CD14-positive monocyte (primary cell): ENCODE measurements around the gene NUP93. TPM values are rescaled to one million over a fixed set of nuclear protein-coding genes. Genes with fewer than 3 reads are reported as not detected.
"Not testable (repeated sequence)": the region's sequence is repeated elsewhere in the genome, so short reads cannot be mapped to it uniquely, and the experiment has no call there.

Source experiments
- DNase-seq, 3 donors: peaks; one replicate each; pipeline ENCODE4 v3.0.0-alpha.2; 2011 to 2022
- H2AFZ ChIP-seq: 2 replicates; pipeline ENCODE4 v1.6.0; 2012; ENCODE audit warnings: mild to moderate bottlenecking, low read depth, low read length, inconsistent platforms; ENCODE audit not compliant: insufficient read depth, poor library complexity, severe bottlenecking
- H3K27ac ChIP-seq, 2 donors: 1 replicate in 1 of 2; 2 replicates in 1 of 2; pipeline ENCODE4 v1.5.1; 2012 to 2013; ENCODE audit warnings: low read length in 2 of 2, control low read depth in 1 of 2, inconsistent platforms in 1 of 2, low read depth in 1 of 2, mild to moderate bottlenecking in 1 of 2
- H3K27me3 ChIP-seq, 2 donors: one replicate each; pipeline versions ENCODE4 v1.6.0 to v1.6.1; 2011 to 2013; ENCODE audit warnings: low read length in 2 of 2; ENCODE audit not compliant: control insufficient read depth in 2 of 2, insufficient read depth in 2 of 2
- H3K36me3 ChIP-seq, 2 donors: replicated peaks in 1 of 2; 1 replicate in 1 of 2; 2 replicates in 1 of 2; pipeline versions ENCODE4 v1.5.1 to v1.6.1; 2012 to 2013; ENCODE audit warnings: low read length in 2 of 2, control low read depth in 1 of 2, inconsistent platforms in 1 of 2, mild to moderate bottlenecking in 1 of 2; ENCODE audit not compliant: insufficient read depth in 2 of 2, control insufficient read depth in 1 of 2
- H3K4me1 ChIP-seq, 2 donors: 1 replicate in 1 of 2; 2 replicates in 1 of 2; pipeline versions ENCODE4 v1.5.1 to v1.6.1; 2012 to 2013; ENCODE audit warnings: low read length in 2 of 2, control low read depth in 1 of 2, inconsistent platforms in 1 of 2, mild to moderate bottlenecking in 1 of 2, moderate library complexity in 1 of 2; ENCODE audit not compliant: insufficient read depth in 2 of 2, control insufficient read depth in 1 of 2
- H3K4me2 ChIP-seq: replicated peaks from 2 replicates; pipeline ENCODE3; 2012; ENCODE audit warnings: low read length, moderate library complexity, mild to moderate bottlenecking; ENCODE audit not compliant: poor library complexity, severe bottlenecking; ENCODE audit errors: extremely low read depth
- H3K4me3 ChIP-seq, 3 experiments: fragments of 200-600 bp in 1 of 3; sonication (generic) in 1 of 3; replicated peaks in 1 of 3; 1 replicate in 2 of 3; 2 replicates in 1 of 3; pipeline ENCODE4 v1.5.1; 2011 to 2013; ENCODE audit warnings: low read length in 3 of 3, mild to moderate bottlenecking in 3 of 3, control low read depth in 2 of 3, low read depth in 2 of 3, inconsistent platforms in 1 of 3, moderate library complexity in 1 of 3
- H3K79me2 ChIP-seq: 2 replicates; pipeline ENCODE4 v1.6.0; 2012; ENCODE audit warnings: mild to moderate bottlenecking, control low read depth, inconsistent platforms, low read length, moderate library complexity; ENCODE audit not compliant: insufficient read depth
- H3K9ac ChIP-seq: 2 replicates; pipeline ENCODE4 v1.6.0; 2017; ENCODE audit warnings: low read length, mild to moderate bottlenecking; ENCODE audit not compliant: insufficient read depth, poor library complexity, severe bottlenecking
- H3K9me3 ChIP-seq, 2 donors: replicated peaks in 1 of 2; 1 replicate in 1 of 2; 2 replicates in 1 of 2; pipeline versions ENCODE4 v1.5.1 to v1.6.1; 2012 to 2013; ENCODE audit warnings: low read length in 2 of 2, control low read depth in 1 of 2; ENCODE audit not compliant: control insufficient read depth in 1 of 2, insufficient read depth in 1 of 2
- H4K20me1 ChIP-seq: 2 replicates; pipeline ENCODE4 v1.6.0; 2012; ENCODE audit warnings: mild to moderate bottlenecking, low read length, control low read depth, moderate library complexity; ENCODE audit not compliant: insufficient read depth
- H3K27ac Mint-ChIP-seq, 7 donors: one replicate each; pipeline ENCODE4 v1.8.0; 2020; ENCODE audit warnings: mild to moderate bottlenecking in 7 of 7, mixed read lengths in 7 of 7, moderate library complexity in 6 of 7, inconsistent platforms in 2 of 7
- H3K27me3 Mint-ChIP-seq, 3 donors: one replicate each; pipeline ENCODE4 v1.8.0; 2021 to 2022; ENCODE audit warnings: low read depth in 3 of 3, mild to moderate bottlenecking in 3 of 3, mixed read lengths in 3 of 3, moderate library complexity in 3 of 3, inconsistent platforms in 1 of 3
- H3K36me3 Mint-ChIP-seq, 2 donors: one replicate each; pipeline ENCODE4 v1.8.0; 2020; ENCODE audit warnings: mixed read lengths in 2 of 2, inconsistent platforms in 1 of 2, mild to moderate bottlenecking in 1 of 2
- H3K4me1 Mint-ChIP-seq: one replicate; pipeline ENCODE4 v1.8.0; 2020; ENCODE audit warnings: mild to moderate bottlenecking, mixed read lengths
- H3K4me3 Mint-ChIP-seq, 2 donors: one replicate each; pipeline ENCODE4 v1.8.0; 2020; ENCODE audit warnings: mild to moderate bottlenecking in 2 of 2, mixed read lengths in 2 of 2, moderate library complexity in 1 of 2
- H3K9me3 Mint-ChIP-seq, 7 donors: one replicate each; pipeline ENCODE4 v1.8.0; 2020 to 2022; ENCODE audit warnings: mixed read lengths in 7 of 7, mild to moderate bottlenecking in 6 of 7, moderate library complexity in 6 of 7, inconsistent platforms in 2 of 7
- WGBS: methylation state at CpG from one replicate; pipeline ENCODE4 v1.1.5; 2013; ENCODE audit warnings: missing lambda C conversion rate; ENCODE audit not compliant: insufficient coverage; 5-methylcytosine and 5-hydroxymethylcytosine counted together
- intact Hi-C, 2 donors: fragments of 100-400 bp; cut with micrococcal nuclease; formaldehyde crosslinking; loops; one replicate each; pipeline versions ENCODE4 v1.15.0 to v1.15.1; 2023
- polyA plus RNA-seq, 3 donors: library from polyadenylated mRNA; depleted of rRNA in 1 of 3; unstranded in 2 of 3; stranded (reverse) in 1 of 3; fragments of 300-500 nt in 2 of 3; fragments of >200 nt in 1 of 3; fragmentation: Illumina TruSeq in 2 of 3; gene quantifications; 1 replicate in 2 of 3; 2 replicates in 1 of 3; pipeline ENCODE4 v1.2.3, GENCODE V29; 2012 to 2021
- TF ChIP-seq, protein P1 (sequence below): fragments of 200-600 bp; IDR thresholded peaks from one replicate; pipeline ENCODE4 v1.8.0; 2022; ENCODE audit warnings: antibody characterized with exemption, mild to moderate bottlenecking

The NUP93 gene
- polyA plus RNA-seq, 3 donors: 46.6 to 77.7 (median 59.4) TPM

DNA sequence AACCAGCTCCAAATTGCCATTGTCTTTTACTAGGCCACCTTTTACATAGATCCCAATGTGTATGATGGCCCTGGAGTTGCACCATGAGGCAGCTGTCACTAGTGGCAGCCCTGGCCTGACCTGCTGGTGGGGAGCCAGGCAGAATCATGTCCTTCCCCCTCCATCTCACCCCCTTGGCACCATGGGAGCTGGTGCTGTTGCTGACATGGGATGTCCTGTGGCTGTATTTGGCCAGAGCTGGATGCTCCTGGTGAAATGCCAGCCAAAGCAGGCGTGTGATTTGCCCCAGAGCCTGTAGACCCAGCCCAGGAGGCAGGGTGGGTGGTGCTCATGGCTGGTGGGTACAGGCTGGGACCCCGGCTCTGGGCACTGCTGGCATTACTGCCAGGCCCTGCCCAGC is 153.7 kb downstream of the NUP93 start:
- H3K36me3 Mint-ChIP-seq: no peaks in the 10 kb centered on the region
- TF ChIP-seq, protein P1, sequence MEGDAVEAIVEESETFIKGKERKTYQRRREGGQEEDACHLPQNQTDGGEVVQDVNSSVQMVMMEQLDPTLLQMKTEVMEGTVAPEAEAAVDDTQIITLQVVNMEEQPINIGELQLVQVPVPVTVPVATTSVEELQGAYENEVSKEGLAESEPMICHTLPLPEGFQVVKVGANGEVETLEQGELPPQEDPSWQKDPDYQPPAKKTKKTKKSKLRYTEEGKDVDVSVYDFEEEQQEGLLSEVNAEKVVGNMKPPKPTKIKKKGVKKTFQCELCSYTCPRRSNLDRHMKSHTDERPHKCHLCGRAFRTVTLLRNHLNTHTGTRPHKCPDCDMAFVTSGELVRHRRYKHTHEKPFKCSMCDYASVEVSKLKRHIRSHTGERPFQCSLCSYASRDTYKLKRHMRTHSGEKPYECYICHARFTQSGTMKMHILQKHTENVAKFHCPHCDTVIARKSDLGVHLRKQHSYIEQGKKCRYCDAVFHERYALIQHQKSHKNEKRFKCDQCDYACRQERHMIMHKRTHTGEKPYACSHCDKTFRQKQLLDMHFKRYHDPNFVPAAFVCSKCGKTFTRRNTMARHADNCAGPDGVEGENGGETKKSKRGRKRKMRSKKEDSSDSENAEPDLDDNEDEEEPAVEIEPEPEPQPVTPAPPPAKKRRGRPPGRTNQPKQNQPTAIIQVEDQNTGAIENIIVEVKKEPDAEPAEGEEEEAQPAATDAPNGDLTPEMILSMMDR: no peak
- H3K9me3 Mint-ChIP-seq: no peaks in the 10 kb centered on the region
- DNase-seq: no peak
- H3K9ac ChIP-seq: no peak overlapping the region
- peaks cover 4 to 12% (median 7%) of the 10 kb centered on the region in 3 donors for H3K27me3 Mint-ChIP-seq
- no peak overlapping the region for H3K4me2 ChIP-seq
- H2AFZ ChIP-seq: no peak overlapping the region
- no peak overlapping the region for H3K4me3 ChIP-seq
- no peaks in the 10 kb centered on the region for H3K27me3 ChIP-seq
- H3K36me3 ChIP-seq: no peaks in the 10 kb centered on the region
- WGBS: 80% methylated on average over 2 of the region's 2 CpGs
- no peak overlapping the region for H3K4me3 Mint-ChIP-seq
- H3K4me1 ChIP-seq: peaks cover under 1 to 2% of the 10 kb centered on the region in 2 donors
- H3K9me3 ChIP-seq: no peaks in the 10 kb centered on the region
- no peaks in the 10 kb centered on the region for H3K79me2 ChIP-seq
- H3K4me1 Mint-ChIP-seq: peaks cover 3% of the 10 kb centered on the region
- H3K27ac ChIP-seq: no peak overlapping the region
- no peaks in the 10 kb centered on the region for H4K20me1 ChIP-seq
- peak overlapping the region in 1 of 7 donors; percentile 50 for H3K27ac Mint-ChIP-seq
- intact Hi-C loops: no loop called here

GRCh38 chr16:56884026-56884582 is 154.2 kb downstream of the NUP93 start:
- no peaks in the 10 kb centered on the region for H3K79me2 ChIP-seq
- Mint-ChIP-seq H3K36me3 (no peaks in the 10 kb centered on the region), H3K27ac (peak overlapping the region in 1 of 7 donors; percentile 41), H3K4me3 (no peak overlapping the region), H3K27me3 (peaks cover 4 to 12% (median 7%) of the 10 kb centered on the region in 3 donors), H3K4me1 (peaks cover 8% of the 10 kb centered on the region), H3K9me3 (no peaks in the 10 kb centered on the region)
- no peak overlapping the region for H3K4me3 ChIP-seq
- 99% methylated on average over 8 of the region's 14 CpGs for WGBS
- TF ChIP-seq, protein P1: no peak
- no peak for DNase-seq
- no peaks in the 10 kb centered on the region for H3K9me3 ChIP-seq
- no peaks in the 10 kb centered on the region for H4K20me1 ChIP-seq
- H2AFZ ChIP-seq: no peak overlapping the region
- no peak overlapping the region for H3K9ac ChIP-seq
- peaks cover 5 to 7% of the 10 kb centered on the region in 2 donors for H3K4me1 ChIP-seq
- no peak overlapping the region for H3K27ac ChIP-seq
- no peaks in the 10 kb centered on the region for H3K27me3 ChIP-seq
- no peak overlapping the region for H3K4me2 ChIP-seq
- H3K36me3 ChIP-seq: no peaks in the 10 kb centered on the region
- intact Hi-C loops: no loop called here

DNA sequence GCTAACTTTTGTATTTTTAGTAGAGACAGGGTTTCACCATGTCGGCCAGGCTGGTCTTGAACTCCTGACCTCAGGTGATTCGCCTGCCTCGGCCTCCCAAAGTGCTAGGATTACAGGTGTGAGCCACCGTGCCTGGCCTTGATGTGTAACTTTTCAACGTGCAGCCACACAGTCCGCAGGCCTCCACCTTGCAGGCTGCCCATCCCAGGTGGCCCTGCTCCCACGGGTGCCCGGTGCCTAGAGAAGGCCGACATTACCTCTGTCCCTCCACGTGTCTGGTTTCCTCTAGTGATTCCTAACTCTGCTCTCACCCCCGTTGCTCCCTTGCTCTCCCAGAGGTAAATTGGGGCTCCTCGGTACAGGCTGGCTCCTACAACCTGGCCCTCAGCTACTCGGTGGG is 155.0 kb downstream of the NUP93 start:
- H3K4me2 ChIP-seq, H3K27ac Mint-ChIP-seq, DNase-seq, H3K9me3 ChIP-seq, intact Hi-C loops, H3K4me3 ChIP-seq, H3K27ac ChIP-seq, H3K4me3 Mint-ChIP-seq, H3K36me3 Mint-ChIP-seq, H3K27me3 ChIP-seq, H3K36me3 ChIP-seq, H3K4me1 Mint-ChIP-seq, H2AFZ ChIP-seq, H3K9me3 Mint-ChIP-seq, H4K20me1 ChIP-seq, H3K9ac ChIP-seq, H3K79me2 ChIP-seq: not testable (repeated sequence)
- H3K27me3 Mint-ChIP-seq: peaks cover 6 to 11% (median 7%) of the 10 kb centered on the region in 3 donors
- peaks cover 7 to 10% of the 10 kb centered on the region in 2 donors for H3K4me1 ChIP-seq
- WGBS: 96% methylated on average over 11 of the region's 13 CpGs
